ENCODE measurements around the gene DBI. TPM values are rescaled to one million over a fixed set of nuclear protein-coding genes. Genes with fewer than 3 reads are reported as not detected.

Gene DBI
- total RNA-seq, 1 donor from 2014 or later: 156 TPM

- TF ChIP-seq CTCF (IDR thresholded peaks at IDR 0.05; ENCODE audit: unreplicated experiment): no peak
- no peaks in the 10 kb centered on the region for H3K9me3 Mint-ChIP-seq (ENCODE audit: low read depth)
- no peaks in the 10 kb centered on the region for H3K4me1 Mint-ChIP-seq (ENCODE audit: low read depth)
- no peak for DNase-seq (ENCODE audit: low spot score, unreplicated experiment)
- H3K27me3 Mint-ChIP-seq: no peaks in the 10 kb centered on the region
- no peaks in the 10 kb centered on the region for H3K36me3 Mint-ChIP-seq (ENCODE audit: insufficient read depth)
- no peak overlapping the region for H3K4me3 Mint-ChIP-seq (ENCODE audit: low read depth)
- H3K27ac Mint-ChIP-seq: no peak overlapping the region
These were observed 32.9 kb upstream of the DBI start for GRCh38 chr2:119333833-119334232.

- Mint-ChIP-seq H3K27me3 (no peaks in the 10 kb centered on the region), H3K36me3 (ENCODE audit: insufficient read depth) (no peaks in the 10 kb centered on the region), H3K9me3 (ENCODE audit: low read depth) (no peaks in the 10 kb centered on the region), H3K4me3 (ENCODE audit: low read depth) (no peak overlapping the region), H3K4me1 (ENCODE audit: low read depth) (no peaks in the 10 kb centered on the region), H3K27ac (no peak overlapping the region)
- no peak for TF ChIP-seq CTCF (IDR thresholded peaks at IDR 0.05; ENCODE audit: unreplicated experiment)
- DNase-seq (ENCODE audit: low spot score, unreplicated experiment): no peak
These were observed 29.0 kb upstream of the DBI start for GRCh38 chr2:119337749-119338148.

DNA sequence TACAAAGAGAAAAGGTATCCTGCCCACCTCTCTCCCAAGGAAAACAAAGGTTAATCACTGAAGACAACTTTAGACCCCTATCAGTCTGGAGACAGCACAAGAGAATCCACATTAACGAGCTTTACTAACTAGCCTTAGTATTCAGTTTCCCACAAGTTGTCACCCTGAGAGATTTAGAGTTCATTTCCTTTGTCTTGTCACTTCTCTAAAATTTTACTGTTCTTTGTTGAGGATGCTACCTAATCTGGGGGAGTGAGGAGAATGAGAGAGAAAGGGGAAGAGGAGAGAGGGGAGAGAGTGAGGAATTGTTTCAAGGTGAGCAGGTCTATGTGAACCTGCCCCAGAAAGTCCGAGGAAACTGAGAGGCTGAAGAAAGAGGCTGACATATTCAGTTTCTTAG, 28.5 kb upstream of the DBI start:
- Mint-ChIP-seq H3K9me3 (ENCODE audit: low read depth) (no peaks in the 10 kb centered on the region), H3K4me1 (ENCODE audit: low read depth) (no peaks in the 10 kb centered on the region), H3K36me3 (ENCODE audit: insufficient read depth) (no peaks in the 10 kb centered on the region), H3K4me3 (ENCODE audit: low read depth) (no peak overlapping the region), H3K27ac (no peak overlapping the region), H3K27me3 (no peaks in the 10 kb centered on the region)
- no peak for TF ChIP-seq CTCF (IDR thresholded peaks at IDR 0.05; ENCODE audit: unreplicated experiment)
- no peak for DNase-seq (ENCODE audit: low spot score, unreplicated experiment)

DNA sequence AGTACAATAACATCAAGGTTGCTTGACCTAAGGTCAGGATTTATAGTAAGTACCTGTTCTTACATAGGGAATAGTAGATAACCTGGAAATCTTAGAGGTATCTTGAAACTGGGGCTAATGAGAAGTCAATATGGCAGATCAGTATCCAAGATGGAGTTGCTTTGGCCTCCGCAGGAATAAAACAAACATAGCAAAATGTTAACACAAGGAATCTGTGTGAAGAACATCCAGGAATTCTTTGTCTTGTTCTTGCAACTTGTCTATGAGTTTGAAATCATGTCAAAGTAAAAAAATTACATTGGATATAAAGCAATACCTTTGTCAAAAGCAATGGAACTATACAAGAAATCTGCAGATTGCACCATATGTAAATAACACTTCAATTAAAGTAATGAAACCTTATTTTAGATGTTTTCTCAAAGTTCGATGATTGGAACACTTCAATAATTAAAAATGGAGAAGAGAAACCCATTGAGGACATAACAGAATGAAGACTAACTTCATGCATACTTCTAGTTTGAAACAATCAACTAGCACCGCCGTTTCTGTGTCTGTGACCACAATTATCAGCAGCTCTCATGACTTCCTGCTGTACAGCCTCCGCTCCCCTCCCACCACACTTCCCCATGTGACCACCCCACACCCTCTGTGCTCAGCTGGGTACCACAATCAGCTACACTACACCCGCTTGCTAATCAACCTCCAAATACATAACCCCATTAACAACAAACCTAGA, 27.8 kb upstream of the DBI start:
- no peak overlapping the region for H3K27ac Mint-ChIP-seq
- H3K36me3 Mint-ChIP-seq (ENCODE audit: insufficient read depth): no peaks in the 10 kb centered on the region
- no peak for TF ChIP-seq CTCF (IDR thresholded peaks at IDR 0.05; ENCODE audit: unreplicated experiment)
- no peak overlapping the region for H3K4me3 Mint-ChIP-seq (ENCODE audit: low read depth)
- H3K4me1 Mint-ChIP-seq (ENCODE audit: low read depth): no peaks in the 10 kb centered on the region
- no peak for DNase-seq (ENCODE audit: low spot score, unreplicated experiment)
- no peaks in the 10 kb centered on the region for H3K27me3 Mint-ChIP-seq
- no peaks in the 10 kb centered on the region for H3K9me3 Mint-ChIP-seq (ENCODE audit: low read depth)

- TF ChIP-seq CTCF (IDR thresholded peaks at IDR 0.05; ENCODE audit: unreplicated experiment): no peak
- no peak for DNase-seq (ENCODE audit: low spot score, unreplicated experiment)
- H3K9me3 Mint-ChIP-seq (ENCODE audit: low read depth): no peaks in the 10 kb centered on the region
- no peak overlapping the region for H3K4me3 Mint-ChIP-seq (ENCODE audit: low read depth)
- H3K4me1 Mint-ChIP-seq (ENCODE audit: low read depth): no peaks in the 10 kb centered on the region
- H3K36me3 Mint-ChIP-seq (ENCODE audit: insufficient read depth): no peaks in the 10 kb centered on the region
- no peak overlapping the region for H3K27ac Mint-ChIP-seq
- H3K27me3 Mint-ChIP-seq: no peaks in the 10 kb centered on the region
These were observed 27.2 kb upstream of the DBI start for GRCh38 chr2:119339562-119339923.
